ENCODE measurements around the gene TP73.

DNA sequence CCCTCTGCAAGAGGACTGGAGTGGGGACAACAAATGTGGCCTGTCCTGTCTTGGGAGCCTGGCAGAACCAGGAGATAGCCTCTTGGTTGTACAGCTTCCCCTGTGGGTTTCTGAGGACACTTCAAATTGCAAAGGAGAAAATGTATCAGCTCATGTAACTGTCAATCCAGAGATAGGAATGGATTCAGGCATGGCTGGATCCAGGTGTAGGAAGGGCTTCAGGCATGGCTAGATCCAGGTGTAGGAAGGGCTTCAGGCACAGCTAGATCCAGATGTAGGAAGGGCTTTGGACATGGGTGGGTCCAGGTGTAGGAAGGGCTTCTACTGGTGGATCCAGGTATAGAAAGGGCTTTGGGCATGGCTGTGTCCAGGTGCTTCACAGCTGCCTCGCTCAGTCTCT lies 30.9 kb downstream of the TP73 start:
- TF ChIP-seq POLR2A (IDR thresholded peaks at IDR 0.05) (no peak), CTCF (IDR thresholded peaks at IDR 0.05) (no peak)
